SK-N-SH treated with all-trans-retinoic acid at 6 μM for 48 hours (cell line): ENCODE measurements around the gene SDE2.

ENCODE experiments used
- ATAC-seq: fragments of 200-7000 bp; cut with Tn5 transposase; 3 replicates; pipeline ENCODE4 v1.9.1; 2020; ENCODE audit warnings: mild to moderate bottlenecking, moderate library complexity
- ARNTL ChIP-seq: fragments of 450-650 bp; formaldehyde crosslinking; IDR thresholded peaks from 2 replicates; pipeline ENCODE4 v1.5.0; 2020; ENCODE audit warnings: low read depth, mild to moderate bottlenecking, moderate library complexity, borderline replicate concordance
- BACH2 ChIP-seq: fragments of 250-450 bp; sonication (Bioruptor Pico); IDR thresholded peaks from 2 replicates; pipeline ENCODE4 v1.9.0; 2021; ENCODE audit warnings: mild to moderate bottlenecking, borderline replicate concordance
- CSDC2 ChIP-seq: fragments of 250-450 bp; sonication (Bioruptor Pico); IDR thresholded peaks from 2 replicates; pipeline ENCODE4 v1.5.0; 2020; ENCODE audit warnings: mild to moderate bottlenecking, moderate library complexity
- ESRRG ChIP-seq: fragments of 250-450 bp; sonication (Bioruptor Pico); IDR thresholded peaks from 2 replicates; pipeline ENCODE4 v1.6.1; 2021; ENCODE audit warnings: mild to moderate bottlenecking
- GLIS3 ChIP-seq: fragments of 250-450 bp; sonication (Bioruptor Pico); IDR thresholded peaks from 2 replicates; pipeline ENCODE4 v1.5.0; 2020; ENCODE audit warnings: mild to moderate bottlenecking, moderate library complexity
- ISL1 ChIP-seq: fragments of 250-450 bp; sonication (Bioruptor Pico); IDR thresholded peaks from 2 replicates; pipeline ENCODE4 v2.1.2; 2022; ENCODE audit warnings: mild to moderate bottlenecking, moderate library complexity
- PATZ1 ChIP-seq: fragments of 250-450 bp; sonication (Bioruptor Pico); IDR thresholded peaks from 2 replicates; pipeline ENCODE4 v1.8.0; 2020; ENCODE audit warnings: mild to moderate bottlenecking, moderate library complexity, borderline replicate concordance
- POU6F1 ChIP-seq: fragments of 250-450 bp; sonication (Bioruptor Pico); IDR thresholded peaks from 2 replicates; pipeline ENCODE4 v1.8.0; 2021; ENCODE audit warnings: low read depth, mild to moderate bottlenecking, moderate library complexity, borderline replicate concordance
- PPARA ChIP-seq: fragments of 250-450 bp; sonication (Bioruptor Pico); IDR thresholded peaks from 2 replicates; pipeline ENCODE4 v1.5.0; 2020; ENCODE audit warnings: mild to moderate bottlenecking, borderline replicate concordance
- SNAI2 ChIP-seq: fragments of 250-450 bp; sonication (Bioruptor Pico); IDR thresholded peaks from 2 replicates; pipeline ENCODE4 v1.5.0; 2020; ENCODE audit warnings: mild to moderate bottlenecking, moderate library complexity
- TCF4 ChIP-seq: fragments of 250-450 bp; sonication (Bioruptor Pico); IDR thresholded peaks from 2 replicates; pipeline ENCODE4 v1.8.0; 2021; ENCODE audit warnings: mild to moderate bottlenecking, moderate library complexity, borderline replicate concordance
- TOX ChIP-seq: fragments of 250-450 bp; sonication (Bioruptor Pico); IDR thresholded peaks from 2 replicates; pipeline ENCODE4 v1.8.0; 2021; ENCODE audit warnings: mild to moderate bottlenecking, moderate library complexity, borderline replicate concordance
- ZC3H10 ChIP-seq: fragments of 250-450 bp; sonication (Bioruptor Pico); IDR thresholded peaks from 2 replicates; pipeline ENCODE4 v1.5.1; 2021; ENCODE audit warnings: mild to moderate bottlenecking, moderate library complexity
- ZFP3 ChIP-seq: fragments of 250-450 bp; sonication (Bioruptor Pico); IDR thresholded peaks from 2 replicates; pipeline ENCODE4 v1.5.0; 2020; ENCODE audit warnings: mild to moderate bottlenecking, moderate library complexity
- ZFP30 ChIP-seq: fragments of 450-650 bp; formaldehyde crosslinking; IDR thresholded peaks from 2 replicates; pipeline ENCODE4 v1.5.0; 2022; ENCODE audit warnings: mild to moderate bottlenecking, moderate library complexity
- ZNF565 ChIP-seq: fragments of 450-650 bp; formaldehyde crosslinking; conservative IDR thresholded peaks from 2 replicates; pipeline ENCODE4 v1.5.0; 2020; ENCODE audit warnings: low read depth, mild to moderate bottlenecking, moderate library complexity
- ZNF70 ChIP-seq: fragments of 450-650 bp; formaldehyde crosslinking; IDR thresholded peaks from 2 replicates; pipeline ENCODE4 v1.5.0; 2020; ENCODE audit warnings: mild to moderate bottlenecking, moderate library complexity
- ZNF8 ChIP-seq: fragments of 450-650 bp; formaldehyde crosslinking; IDR thresholded peaks from 2 replicates; pipeline ENCODE4 v1.5.0; 2020; ENCODE audit warnings: mild to moderate bottlenecking, moderate library complexity
- TF ChIP-seq, protein P1 (sequence below): fragments of 250-450 bp; sonication (Bioruptor Pico); IDR thresholded peaks from 2 replicates; pipeline ENCODE4 v1.5.1; 2020; ENCODE audit warnings: low read depth, mild to moderate bottlenecking, moderate library complexity
- TF ChIP-seq, protein P2 (sequence below): fragments of 250-450 bp; sonication (Bioruptor Pico); IDR thresholded peaks from 2 replicates; pipeline ENCODE4 v1.5.1; 2021; ENCODE audit warnings: mild to moderate bottlenecking, moderate library complexity
- TF ChIP-seq, protein P3 (sequence below): fragments of 250-450 bp; sonication (Bioruptor Pico); IDR thresholded peaks from 2 replicates; pipeline ENCODE4 v1.5.0; 2020; ENCODE audit warnings: mild to moderate bottlenecking, moderate library complexity

The SDE2 gene

DNA sequence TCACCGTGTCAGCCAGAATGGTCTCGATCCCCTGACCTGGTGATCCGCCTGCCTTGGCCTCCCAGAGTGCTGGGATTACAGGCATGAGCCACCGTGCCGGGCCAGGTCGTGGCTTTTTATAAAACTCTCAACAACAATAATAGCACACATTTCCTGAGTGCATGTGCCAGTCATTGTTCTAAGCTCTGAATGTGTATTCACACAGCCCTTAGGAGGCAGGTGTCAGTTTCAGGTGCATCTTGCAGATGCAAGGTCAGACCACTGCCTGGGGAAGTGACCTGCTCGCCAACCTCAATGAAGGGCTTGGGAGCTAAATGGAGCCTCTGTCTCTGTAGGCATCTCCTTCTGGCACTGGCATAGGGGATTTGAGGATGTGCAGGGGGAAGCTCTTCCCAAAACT is 56.6 kb downstream of the SDE2 start:
- no peak for ATAC-seq

GRCh38 chr1:225941942-225942222 is 57.3 kb downstream of the SDE2 start:
- no peak for ATAC-seq
- TF ChIP-seq ZFP30 (no peak), ESRRG (CRISPR knock-in tag) (no peak), TCF4 (CRISPR knock-in tag) (no peak), TOX (CRISPR knock-in tag) (no peak), ARNTL (CRISPR knock-in tag) (no peak), ZNF565 (CRISPR knock-in tag) (no peak), ZC3H10 (no peak), ZNF70 (CRISPR knock-in tag) (no peak), PPARA (CRISPR knock-in tag) (no peak), ISL1 (CRISPR knock-in tag) (no peak), ZFP3 (CRISPR knock-in tag) (no peak), PATZ1 (CRISPR knock-in tag) (no peak)
- TF ChIP-seq, protein P1, sequence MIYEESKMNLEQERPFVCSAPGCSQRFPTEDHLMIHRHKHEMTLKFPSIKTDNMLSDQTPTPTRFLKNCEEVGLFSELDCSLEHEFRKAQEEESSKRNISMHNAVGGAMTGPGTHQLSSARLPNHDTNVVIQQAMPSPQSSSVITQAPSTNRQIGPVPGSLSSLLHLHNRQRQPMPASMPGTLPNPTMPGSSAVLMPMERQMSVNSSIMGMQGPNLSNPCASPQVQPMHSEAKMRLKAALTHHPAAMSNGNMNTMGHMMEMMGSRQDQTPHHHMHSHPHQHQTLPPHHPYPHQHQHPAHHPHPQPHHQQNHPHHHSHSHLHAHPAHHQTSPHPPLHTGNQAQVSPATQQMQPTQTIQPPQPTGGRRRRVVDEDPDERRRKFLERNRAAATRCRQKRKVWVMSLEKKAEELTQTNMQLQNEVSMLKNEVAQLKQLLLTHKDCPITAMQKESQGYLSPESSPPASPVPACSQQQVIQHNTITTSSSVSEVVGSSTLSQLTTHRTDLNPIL (CRISPR knock-in tag) = no peak

More for the DNA sequence above, 56.6 kb downstream of the SDE2 start:
- no peak for TF ChIP-seq CSDC2 (CRISPR knock-in tag)
- no peak for TF ChIP-seq PPARA (CRISPR knock-in tag)
- no peak for TF ChIP-seq ARNTL (CRISPR knock-in tag)
- TF ChIP-seq ZC3H10 = no peak
- TF ChIP-seq, protein P2, sequence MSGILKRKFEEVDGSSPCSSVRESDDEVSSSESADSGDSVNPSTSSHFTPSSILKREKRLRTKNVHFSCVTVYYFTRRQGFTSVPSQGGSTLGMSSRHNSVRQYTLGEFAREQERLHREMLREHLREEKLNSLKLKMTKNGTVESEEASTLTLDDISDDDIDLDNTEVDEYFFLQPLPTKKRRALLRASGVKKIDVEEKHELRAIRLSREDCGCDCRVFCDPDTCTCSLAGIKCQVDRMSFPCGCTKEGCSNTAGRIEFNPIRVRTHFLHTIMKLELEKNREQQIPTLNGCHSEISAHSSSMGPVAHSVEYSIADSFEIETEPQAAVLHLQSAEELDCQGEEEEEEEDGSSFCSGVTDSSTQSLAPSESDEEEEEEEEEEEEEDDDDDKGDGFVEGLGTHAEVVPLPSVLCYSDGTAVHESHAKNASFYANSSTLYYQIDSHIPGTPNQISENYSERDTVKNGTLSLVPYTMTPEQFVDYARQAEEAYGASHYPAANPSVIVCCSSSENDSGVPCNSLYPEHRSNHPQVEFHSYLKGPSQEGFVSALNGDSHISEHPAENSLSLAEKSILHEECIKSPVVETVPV (CRISPR knock-in tag) = no peak
- TF ChIP-seq ZNF8 (CRISPR knock-in tag) = no peak
- no peak for TF ChIP-seq TOX (CRISPR knock-in tag)
- TF ChIP-seq ZFP30 = no peak
- TF ChIP-seq SNAI2 (CRISPR knock-in tag) = no peak
- TF ChIP-seq, protein P1 (CRISPR knock-in tag) = no peak
- TF ChIP-seq ZNF70 (CRISPR knock-in tag) = no peak
- no peak for TF ChIP-seq GLIS3 (CRISPR knock-in tag)
- TF ChIP-seq ZNF565 (CRISPR knock-in tag) = no peak
- TF ChIP-seq ISL1 (CRISPR knock-in tag) = no peak
- no peak for TF ChIP-seq BACH2 (CRISPR knock-in tag)
- no peak for TF ChIP-seq POU6F1 (CRISPR knock-in tag)
- TF ChIP-seq ZFP3 (CRISPR knock-in tag) = no peak
- TF ChIP-seq, protein P3, sequence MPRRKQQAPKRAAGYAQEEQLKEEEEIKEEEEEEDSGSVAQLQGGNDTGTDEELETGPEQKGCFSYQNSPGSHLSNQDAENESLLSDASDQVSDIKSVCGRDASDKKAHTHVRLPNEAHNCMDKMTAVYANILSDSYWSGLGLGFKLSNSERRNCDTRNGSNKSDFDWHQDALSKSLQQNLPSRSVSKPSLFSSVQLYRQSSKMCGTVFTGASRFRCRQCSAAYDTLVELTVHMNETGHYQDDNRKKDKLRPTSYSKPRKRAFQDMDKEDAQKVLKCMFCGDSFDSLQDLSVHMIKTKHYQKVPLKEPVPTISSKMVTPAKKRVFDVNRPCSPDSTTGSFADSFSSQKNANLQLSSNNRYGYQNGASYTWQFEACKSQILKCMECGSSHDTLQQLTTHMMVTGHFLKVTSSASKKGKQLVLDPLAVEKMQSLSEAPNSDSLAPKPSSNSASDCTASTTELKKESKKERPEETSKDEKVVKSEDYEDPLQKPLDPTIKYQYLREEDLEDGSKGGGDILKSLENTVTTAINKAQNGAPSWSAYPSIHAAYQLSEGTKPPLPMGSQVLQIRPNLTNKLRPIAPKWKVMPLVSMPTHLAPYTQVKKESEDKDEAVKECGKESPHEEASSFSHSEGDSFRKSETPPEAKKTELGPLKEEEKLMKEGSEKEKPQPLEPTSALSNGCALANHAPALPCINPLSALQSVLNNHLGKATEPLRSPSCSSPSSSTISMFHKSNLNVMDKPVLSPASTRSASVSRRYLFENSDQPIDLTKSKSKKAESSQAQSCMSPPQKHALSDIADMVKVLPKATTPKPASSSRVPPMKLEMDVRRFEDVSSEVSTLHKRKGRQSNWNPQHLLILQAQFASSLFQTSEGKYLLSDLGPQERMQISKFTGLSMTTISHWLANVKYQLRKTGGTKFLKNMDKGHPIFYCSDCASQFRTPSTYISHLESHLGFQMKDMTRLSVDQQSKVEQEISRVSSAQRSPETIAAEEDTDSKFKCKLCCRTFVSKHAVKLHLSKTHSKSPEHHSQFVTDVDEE = no peak
